ENCODE data around the gene EME2. TPM values are rescaled to one million over a fixed set of nuclear protein-coding genes. Genes with fewer than 3 reads are reported as not detected.
A peak's percentile ranks its signal among the peaks of the same experiment; 100 is the strongest.

The EME2 gene
- total and polyA plus RNA-seq, 2 donors (not counting 1 experiment from before 2014, with no cell fraction given): 34.6 to 42.5 TPM

DNA sequence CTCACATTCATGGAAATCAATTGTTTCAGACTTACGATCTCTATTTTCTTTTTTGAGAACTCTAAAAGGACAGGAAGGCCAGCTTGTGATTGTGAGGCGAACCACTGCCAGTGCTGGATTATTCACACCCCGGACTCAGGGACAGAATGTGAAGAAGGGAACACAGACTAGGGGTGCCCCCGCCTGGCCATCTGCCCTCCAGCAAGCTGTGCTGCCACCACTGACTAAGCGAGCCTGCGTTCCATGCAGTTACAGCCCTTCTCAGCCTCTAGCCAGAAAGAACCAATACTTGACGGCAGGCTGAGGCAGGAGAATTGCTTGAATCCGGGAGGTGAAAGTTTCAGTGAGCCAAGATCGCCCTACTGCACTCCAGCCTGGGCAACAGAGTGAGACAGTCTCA, 51.2 kb downstream of the EME2 start:
- Mint-ChIP-seq H3K4me1 (peaks cover 32% of the 10 kb centered on the region), H3K9me3 (ENCODE audit: insufficient read depth) (no peaks in the 10 kb centered on the region), H3K4me3 (peak overlapping the region; percentile 32), H3K27me3 (no peaks in the 10 kb centered on the region), H3K27ac (no peak overlapping the region)
- H3K36me3 ChIP-seq (replicated peaks in 1 of 2; ENCODE audit: control extremely low read depth in 1 of 2, control insufficient read depth in 1 of 2, extremely low read depth in 1 of 2, insufficient read depth in 2 of 2, low read length in 1 of 2): peaks cover 0 to 27% of the 10 kb centered on the region in 2 experiments
- intact Hi-C loops (cut with micrococcal nuclease): no loop called here
- no peak overlapping the region for H3K27ac ChIP-seq (ENCODE audit: low read length in 2 of 2)
- no peak for ATAC-seq (ENCODE audit: low read depth)
- DNase-seq: no peak
- TF ChIP-seq CTCF (IDR thresholded peaks at IDR 0.05) (no peak), EZH2 (IDR thresholded peaks at IDR 0.05; ENCODE audit: borderline replicate concordance, insufficient read depth, low read depth, low read length, poor library complexity, severe bottlenecking) (no peak)
- H4K20me1 ChIP-seq (ENCODE audit: control insufficient read depth, insufficient read depth, low read length, poor library complexity, severe bottlenecking): peaks cover 45% of the 10 kb centered on the region
- no peaks in the 10 kb centered on the region for H3K9me3 ChIP-seq (ENCODE audit: control extremely low read depth in 1 of 3, control insufficient read depth in 2 of 3, insufficient read depth in 1 of 3, low read length in 2 of 3)
- H3K4me2 ChIP-seq (replicated peaks; ENCODE audit: low read depth, low read length, poor library complexity, severe bottlenecking): no peak overlapping the region
- H3K79me2 ChIP-seq (ENCODE audit: control insufficient read depth, insufficient read depth, low read length): peaks cover 61% of the 10 kb centered on the region
- H3K27me3 ChIP-seq (replicated peaks in 1 of 4; ENCODE audit: control extremely low read depth in 1 of 4, control insufficient read depth in 3 of 4, insufficient read depth in 4 of 4, low read length in 3 of 4): no peaks in the 10 kb centered on the region
- H3K4me1 ChIP-seq (ENCODE audit: control insufficient read depth in 2 of 2, insufficient read depth in 2 of 2, low read length in 2 of 2): peaks cover 21 to 22% of the 10 kb centered on the region in 2 donors
- POLR2A ChIA-PET: no interaction called here
- CTCF ChIA-PET: interaction anchor here (0.7 kb wide), 1 partner anchor 1148 kb away, joined by 3 read pairs; no protein-coding TSS in a partner anchor
- 91% methylated on average over 9 of the region's 9 CpGs for WGBS (ENCODE audit: insufficient coverage)
- no peak overlapping the region for H3K4me3 ChIP-seq (ENCODE audit: control extremely low read depth in 1 of 5, extremely low read depth in 1 of 5, insufficient read depth in 1 of 5, low read depth in 2 of 5, low read length in 4 of 5)
- H2AFZ ChIP-seq (ENCODE audit: insufficient read depth, low read depth, low read length, poor library complexity, severe bottlenecking): no peak overlapping the region
- H3K9ac ChIP-seq (ENCODE audit: low read length): no peak overlapping the region

DNA sequence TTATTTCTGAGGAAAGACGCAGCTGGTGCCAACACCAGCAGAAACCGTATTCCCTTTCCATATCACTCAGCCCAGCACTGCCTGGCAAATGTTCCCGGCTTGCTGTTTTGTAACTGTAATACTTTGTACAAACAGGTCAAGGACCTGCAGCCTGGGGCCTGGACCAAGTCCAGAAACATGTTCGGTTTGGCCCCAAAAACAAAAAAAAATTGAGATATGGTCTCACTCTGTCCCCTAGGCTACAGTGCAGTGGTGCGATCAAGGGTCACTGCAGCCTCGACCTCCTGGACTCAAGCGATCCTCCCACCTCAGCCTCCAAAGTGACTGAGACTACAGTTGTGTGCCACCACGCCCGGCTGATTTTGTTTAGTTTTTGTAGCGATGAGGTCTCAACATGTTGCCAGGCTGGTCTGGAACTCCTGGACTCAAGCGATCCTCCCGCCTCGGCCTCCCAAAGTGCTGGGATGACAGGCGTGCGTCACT, 52.8 kb downstream of the EME2 start:
- no peaks in the 10 kb centered on the region for H3K9me3 ChIP-seq (ENCODE audit: control extremely low read depth in 1 of 3, control insufficient read depth in 2 of 3, insufficient read depth in 1 of 3, low read length in 2 of 3)
- peak overlapping the region; percentile 37 to 69 for H3K27ac ChIP-seq (ENCODE audit: low read length in 2 of 2)
- CTCF ChIA-PET: interaction anchor here (1.6 to 2.0 kb wide), 2 partner anchors 43 to 120 kb away, joined by 4 to 5 read pairs; partner anchors contain the start of genes NUBP2 and SPSB3
- Mint-ChIP-seq H3K4me1 (peaks cover 43% of the 10 kb centered on the region), H3K27ac (peak overlapping the region; percentile 78), H3K27me3 (no peaks in the 10 kb centered on the region), H3K9me3 (ENCODE audit: insufficient read depth) (no peaks in the 10 kb centered on the region), H3K4me3 (peak overlapping the region; percentile 82)
- DNase-seq (no peak), ATAC-seq (ENCODE audit: low read depth) (no peak)
- H4K20me1 ChIP-seq (ENCODE audit: control insufficient read depth, insufficient read depth, low read length, poor library complexity, severe bottlenecking): peaks cover 39% of the 10 kb centered on the region
- POLR2A ChIA-PET: no interaction called here
- H3K36me3 ChIP-seq (replicated peaks in 1 of 2; ENCODE audit: control extremely low read depth in 1 of 2, control insufficient read depth in 1 of 2, extremely low read depth in 1 of 2, insufficient read depth in 2 of 2, low read length in 1 of 2): peaks cover 0 to 18% of the 10 kb centered on the region in 2 experiments
- H3K27me3 ChIP-seq (replicated peaks in 1 of 4; ENCODE audit: control extremely low read depth in 1 of 4, control insufficient read depth in 3 of 4, insufficient read depth in 4 of 4, low read length in 3 of 4): no peaks in the 10 kb centered on the region
- peaks cover 55% of the 10 kb centered on the region for H3K79me2 ChIP-seq (ENCODE audit: control insufficient read depth, insufficient read depth, low read length)
- WGBS (ENCODE audit: insufficient coverage): 68% methylated on average over 14 of the region's 15 CpGs
- peaks cover 25% of the 10 kb centered on the region in 2 donors for H3K4me1 ChIP-seq (ENCODE audit: control insufficient read depth in 2 of 2, insufficient read depth in 2 of 2, low read length in 2 of 2)
- peak overlapping the region; percentile 98 for H2AFZ ChIP-seq (ENCODE audit: insufficient read depth, low read depth, low read length, poor library complexity, severe bottlenecking)
- H3K4me3 ChIP-seq (ENCODE audit: control extremely low read depth in 1 of 5, extremely low read depth in 1 of 5, insufficient read depth in 1 of 5, low read depth in 2 of 5, low read length in 4 of 5): peak overlapping the region in 4 of 5 experiments; percentile 28 to 95 (median 62)
- peak overlapping the region; percentile 84 for H3K9ac ChIP-seq (ENCODE audit: low read length)
- TF ChIP-seq EZH2 (IDR thresholded peaks at IDR 0.05; ENCODE audit: borderline replicate concordance, insufficient read depth, low read depth, low read length, poor library complexity, severe bottlenecking): no peak
- TF ChIP-seq CTCF (IDR thresholded peaks at IDR 0.05): no peak
- intact Hi-C loops (cut with micrococcal nuclease): loop anchor here (5.0 kb wide), 2 partner anchors 213 to 442 kb away; partner anchors contain the start of genes CRAMP1, IFT140 and RNPS1
- H3K4me2 ChIP-seq (replicated peaks; ENCODE audit: low read depth, low read length, poor library complexity, severe bottlenecking): peak overlapping the region; percentile 82

Measured in B cell (primary cell).